HG03457 (cell line): ENCODE data around the gene GLCE.
"Not testable (repeated sequence)": the region's sequence is repeated elsewhere in the genome, so short reads cannot be mapped to it uniquely, and the experiment has no call there.

ENCODE experiments used
- ATAC-seq: cut with Tn5 transposase; IDR thresholded peaks from one replicate; pipeline ENCODE4 v1.9.1; 2021; ENCODE audit warnings: moderate number of reproducible peaks; ENCODE audit not compliant: unreplicated experiment

GLCE gene

GRCh38 chr15:69158201-69158842, 2.1 kb upstream of the GLCE start:
- no peak for ATAC-seq

- ATAC-seq = no peak
These were observed 1.6 kb upstream of the GLCE start for GRCh38 chr15:69158843-69159240.

GRCh38 chr15:69159805-69160140, 662 bp upstream of the GLCE start:
- ATAC-seq = no peak

GRCh38 chr15:69161079-69161877, 843 bp downstream of the GLCE start:
- no peak for ATAC-seq

GRCh38 chr15:69161878-69162213, 1.4 kb downstream of the GLCE start:
- ATAC-seq = no peak

GRCh38 chr15:69163141-69163669, 2.8 kb downstream of the GLCE start:
- ATAC-seq = no peak

- no peak for ATAC-seq
These were observed 4.6 kb downstream of the GLCE start for GRCh38 chr15:69164807-69165636.

GRCh38 chr15:69165637-69166025, 5.2 kb downstream of the GLCE start:
- ATAC-seq = no peak

GRCh38 chr15:69167218-69167846, 6.9 kb downstream of the GLCE start:
- ATAC-seq = no peak

GRCh38 chr15:69168361-69168760, 7.9 kb downstream of the GLCE start:
- not testable (repeated sequence) for ATAC-seq

- not testable (repeated sequence) for ATAC-seq
These were observed 9.1 kb downstream of the GLCE start for GRCh38 chr15:69169540-69169939.

- no peak for ATAC-seq
These were observed 10.2 kb downstream of the GLCE start for GRCh38 chr15:69170597-69170996.

GRCh38 chr15:69172847-69173246, 12.4 kb downstream of the GLCE start:
- no peak for ATAC-seq

- no peak for ATAC-seq
These were observed 15.1 kb downstream of the GLCE start for GRCh38 chr15:69175536-69175935.

- no peak for ATAC-seq
These were observed 21.0 kb downstream of the GLCE start for GRCh38 chr15:69181424-69181823.

- ATAC-seq = no peak
These were observed 24.8 kb downstream of the GLCE start for GRCh38 chr15:69185216-69185615.

- no peak for ATAC-seq
These were observed 25.3 kb downstream of the GLCE start for GRCh38 chr15:69185706-69186105.

GRCh38 chr15:69189157-69189556, 28.7 kb downstream of the GLCE start:
- no peak for ATAC-seq

GRCh38 chr15:69190091-69190490, 29.7 kb downstream of the GLCE start:
- no peak for ATAC-seq

- ATAC-seq = no peak
These were observed 30.1 kb downstream of the GLCE start for GRCh38 chr15:69190504-69190903.
